A549 (cell line): Measurements from ENCODE around the gene GABBR2.

Experiments
- CTCF ChIP-seq: fragments of >200 bp; sonication (Bioruptor Twin); formaldehyde crosslinking; IDR thresholded peaks from 3 replicates; pipeline ENCODE4 v1.5.1; 2016
- EP300 ChIP-seq, 2 experiments: fragments of >200 bp; sonication (Bioruptor Twin); formaldehyde crosslinking; IDR thresholded peaks; 2 replicates in 1 of 2; 3 replicates in 1 of 2; pipeline ENCODE4 v1.6.1; 2016 to 2017
- GATA3 ChIP-seq: IDR thresholded peaks from 2 replicates; pipeline ENCODE4 v1.6.1; 2012; ENCODE audit warnings: borderline replicate concordance
- HOXA7 ChIP-seq: fragments of 250-450 bp; sonication (Bioruptor Pico); IDR thresholded peaks from 2 replicates; pipeline ENCODE4 v1.5.0; 2020; ENCODE audit warnings: mild to moderate bottlenecking, moderate library complexity
- JUN ChIP-seq, 2 experiments: fragments of >200 bp; sonication (Bioruptor Twin); formaldehyde crosslinking; IDR thresholded peaks; 2 replicates in 1 of 2; 3 replicates in 1 of 2; pipeline ENCODE4 v1.6.1; 2016 to 2017
- KDM1A ChIP-seq: fragments of 200-600 bp; sonication (generic); IDR thresholded peaks from 2 replicates; pipeline ENCODE4 v1.6.1; 2016; ENCODE audit warnings: low read depth, mild to moderate bottlenecking
- NFE2L2 ChIP-seq: fragments of 150-350 bp; conservative IDR thresholded peaks from 2 replicates; pipeline ENCODE4 v1.6.1; 2014; ENCODE audit warnings: low read length
- NR3C1 ChIP-seq: fragments of >200 bp; sonication (Bioruptor Twin); formaldehyde crosslinking; IDR thresholded peaks from 3 replicates; pipeline ENCODE4 v1.6.1; 2017
- POLR2A ChIP-seq: IDR thresholded peaks from 2 replicates; pipeline ENCODE4 v1.6.1; 2012; ENCODE audit warnings: mild to moderate bottlenecking, low read length
- REST ChIP-seq: fragments of 200-600 bp; sonication (generic); IDR thresholded peaks from 2 replicates; pipeline ENCODE4 v1.6.1; 2016; ENCODE audit warnings: antibody characterized with exemption, mild to moderate bottlenecking, moderate library complexity
- RNF2 ChIP-seq: fragments of 200-600 bp; sonication (generic); IDR thresholded peaks from 2 replicates; pipeline ENCODE4 v1.6.1; 2016; ENCODE audit warnings: low read depth, mild to moderate bottlenecking, antibody characterized with exemption, moderate library complexity, borderline replicate concordance
- TF ChIP-seq, protein P1 (sequence below): fragments of 150-350 bp; IDR thresholded peaks from 2 replicates; pipeline ENCODE4 v1.6.1; 2014; ENCODE audit warnings: low read depth, mild to moderate bottlenecking, low read length
- TF ChIP-seq, protein P2 (sequence below): IDR thresholded peaks from 2 replicates; pipeline ENCODE4 v1.6.1; 2012

- TF ChIP-seq JUN (IDR thresholded peaks at IDR 0.05) (no peak), CTCF (no peak), POLR2A (no peak), RNF2 (no peak), EP300 (IDR thresholded peaks at IDR 0.05) (no peak), GATA3 (no peak), REST (no peak), HOXA7 (CRISPR knock-in tag) (no peak), NR3C1 (no peak), KDM1A (no peak), NFE2L2 (no peak)
- TF ChIP-seq, protein P1, sequence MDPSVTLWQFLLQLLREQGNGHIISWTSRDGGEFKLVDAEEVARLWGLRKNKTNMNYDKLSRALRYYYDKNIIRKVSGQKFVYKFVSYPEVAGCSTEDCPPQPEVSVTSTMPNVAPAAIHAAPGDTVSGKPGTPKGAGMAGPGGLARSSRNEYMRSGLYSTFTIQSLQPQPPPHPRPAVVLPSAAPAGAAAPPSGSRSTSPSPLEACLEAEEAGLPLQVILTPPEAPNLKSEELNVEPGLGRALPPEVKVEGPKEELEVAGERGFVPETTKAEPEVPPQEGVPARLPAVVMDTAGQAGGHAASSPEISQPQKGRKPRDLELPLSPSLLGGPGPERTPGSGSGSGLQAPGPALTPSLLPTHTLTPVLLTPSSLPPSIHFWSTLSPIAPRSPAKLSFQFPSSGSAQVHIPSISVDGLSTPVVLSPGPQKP, result no peak
- TF ChIP-seq, protein P2, sequence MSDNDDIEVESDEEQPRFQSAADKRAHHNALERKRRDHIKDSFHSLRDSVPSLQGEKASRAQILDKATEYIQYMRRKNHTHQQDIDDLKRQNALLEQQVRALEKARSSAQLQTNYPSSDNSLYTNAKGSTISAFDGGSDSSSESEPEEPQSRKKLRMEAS, result no peak
These were observed 230.9 kb downstream of the GABBR2 start for GRCh38 chr9:98477884-98478283.
